AG08395 (cell line): ENCODE measurements around the gene AXIN1.
"Not testable (repeated sequence)": the region's sequence is repeated elsewhere in the genome, so short reads cannot be mapped to it uniquely, and the experiment has no call there.

ENCODE experiments used
- DNase-seq: peaks from one replicate; pipeline ENCODE4 v3.0.0; 2012; ENCODE audit warnings: mixed read lengths, low spot score

AXIN1 gene

GRCh38 chr16:352547-353403 lies at the start of gene AXIN1:
Gene AXIN1, minus strand, starts transcription at chr16:352723. Its CDS starts 5,698 bp downstream, at chr16:347025.
- peak; percentile 92 for DNase-seq

GRCh38 chr16:401468-402348 lies 49.2 kb upstream of the AXIN1 start, which contains the start of gene DECR2:
Gene DECR2, plus strand, starts transcription at chr16:401885. Its CDS starts 79 bp downstream, at chr16:401964.
- DNase-seq = peak; percentile 98

GRCh38 chr16:400061-400591 lies 47.6 kb upstream of the AXIN1 start:
- no peak for DNase-seq

GRCh38 chr16:399340-400019 lies 47.0 kb upstream of the AXIN1 start:
- DNase-seq = no peak

GRCh38 chr16:398561-399339 lies 46.2 kb upstream of the AXIN1 start:
- no peak for DNase-seq

- peak; percentile 78 for DNase-seq
Observed at GRCh38 chr16:397736-398332, 45.3 kb upstream of the AXIN1 start.

GRCh38 chr16:397135-397661 lies 44.7 kb upstream of the AXIN1 start, which contains the start of gene NME4:
Gene NME4, plus strand, starts transcription at chr16:397199. Its CDS starts 24 bp downstream, at chr16:397223.
- peak; percentile 42 for DNase-seq

- peak; percentile 67 for DNase-seq
Observed at GRCh38 chr16:396605-397004, 44.1 kb upstream of the AXIN1 start.

GRCh38 chr16:396199-396598 lies 43.7 kb upstream of the AXIN1 start:
- DNase-seq = no peak

GRCh38 chr16:392450-393030 lies 40.0 kb upstream of the AXIN1 start:
- DNase-seq = no peak

GRCh38 chr16:391885-392335 lies 39.4 kb upstream of the AXIN1 start:
- peak; percentile 68 for DNase-seq

- DNase-seq = no peak
Observed at GRCh38 chr16:389352-389751, 36.8 kb upstream of the AXIN1 start.

GRCh38 chr16:387761-388666 lies 35.5 kb upstream of the AXIN1 start:
- not testable (repeated sequence) for DNase-seq

- DNase-seq = no peak
Observed at GRCh38 chr16:386641-387156, 34.2 kb upstream of the AXIN1 start.

GRCh38 chr16:383326-384051 lies 31.0 kb upstream of the AXIN1 start:
- DNase-seq = no peak

- DNase-seq = peak; percentile 94
Observed at GRCh38 chr16:381789-382717, 29.5 kb upstream of the AXIN1 start, which contains the start of gene PGAP6. Gene PGAP6, minus strand, starts transcription at chr16:381978. Its CDS starts 157 bp downstream, at chr16:381821.
